GM12878 (cell line): ENCODE results near the gene NMRK1. TPM values are rescaled to one million over a fixed set of nuclear protein-coding genes. Genes with fewer than 3 reads are reported as not detected.

Source experiments
- ATAC-seq: fragments of 200-7000 bp; cut with Tn5 transposase; 3 replicates; pipeline ENCODE4 v1.9.1; 2020; ENCODE audit warnings: mild to moderate bottlenecking, moderate library complexity
- BruUV-seq: library from RNA; stranded (reverse); fragments of 400-500 nt; replicated peaks from 2 replicates; lab custom pipeline; 2021; lab: Mats Ljungman, UMichigan
- CTCF ChIA-PET: fragments of 300-600 bp; sonication (Branson Sonifier 250); formaldehyde crosslinking; extraction: SDS; loops from one replicate; lab custom pipeline; 2021; ENCODE audit warnings: inconsistent platforms; lab: Yijun Ruan, JAX
- POLR2A ChIA-PET: fragments of 350-600 bp; formaldehyde crosslinking; extraction: SDS; loops from one replicate; lab custom pipeline; 2021; ENCODE audit warnings: inconsistent platforms; lab: Charles Lee
- RAD21 ChIA-PET: fragments of 300-600 bp; sonication (Branson Sonifier 250); formaldehyde crosslinking; loops from one replicate; lab custom pipeline; 2023; ENCODE audit warnings: antibody characterized with exemption; ENCODE audit not compliant: unreplicated experiment; lab: Charles Lee
- SMC1A ChIA-PET: fragments of 300-600 bp; sonication (Branson Sonifier 250); formaldehyde crosslinking; loops from one replicate; lab custom pipeline; 2023; ENCODE audit not compliant: unreplicated experiment, uncharacterized antibody; lab: Charles Lee
- DNase-seq: peaks from one replicate; pipeline ENCODE4 v3.0.0-alpha.2; 2011; ENCODE audit warnings: low read depth, low spot score
- FAIRE-seq: peaks from 3 replicates; lab custom pipeline; 2011; peaks lifted over from hg19 to GRCh38; lab: Jason Lieb, UNC
- H2AFZ ChIP-seq: 2 replicates; pipeline ENCODE4 v1.6.0; 2011; ENCODE audit warnings: low read depth, low read length, control low read depth; ENCODE audit not compliant: control insufficient read depth
- H3K27ac ChIP-seq: 2 replicates; pipeline ENCODE4 v1.5.1; 2011; ENCODE audit warnings: control low read depth; ENCODE audit not compliant: control insufficient read depth, insufficient read depth
- H3K27me3 ChIP-seq, 2 experiments: replicated peaks in 1 of 2; 2 replicates each; pipeline versions ENCODE4 v1.6.0 to v1.6.1; 2011; ENCODE audit warnings: low read length in 1 of 2; ENCODE audit not compliant: control insufficient read depth in 2 of 2, insufficient read depth in 2 of 2
- H3K36me3 ChIP-seq, 2 experiments: 2 replicates each; pipeline ENCODE4 v1.5.1; 2011; ENCODE audit warnings: low read length in 1 of 2; ENCODE audit not compliant: control insufficient read depth in 2 of 2, insufficient read depth in 2 of 2
- H3K4me1 ChIP-seq: 2 replicates; pipeline ENCODE4 v1.6.1; 2011; ENCODE audit warnings: mild to moderate bottlenecking, low read length, moderate library complexity, mixed read lengths; ENCODE audit not compliant: control insufficient read depth, insufficient read depth
- H3K4me2 ChIP-seq: 2 replicates; pipeline ENCODE4 v1.6.0; 2011; ENCODE audit warnings: control low read depth; ENCODE audit not compliant: control insufficient read depth, insufficient read depth
- H3K4me3 ChIP-seq: fragments of 200-600 bp; sonication (generic); 2 replicates; pipeline ENCODE4 v1.5.1; 2016
- H3K79me2 ChIP-seq: 2 replicates; pipeline ENCODE4 v1.6.0; 2011; ENCODE audit warnings: low read length; ENCODE audit not compliant: control insufficient read depth, insufficient read depth
- H3K9ac ChIP-seq: 2 replicates; pipeline ENCODE4 v1.8.0; 2011; ENCODE audit warnings: low read length, control low read depth, mixed read lengths; ENCODE audit not compliant: control insufficient read depth, insufficient read depth
- H3K9me3 ChIP-seq: replicated peaks from 3 replicates; pipeline ENCODE4 v1.5.1; 2011; ENCODE audit warnings: mild to moderate bottlenecking, low read length; ENCODE audit not compliant: control insufficient read depth, insufficient read depth
- H4K20me1 ChIP-seq: 2 replicates; pipeline ENCODE4 v1.6.0; 2011; ENCODE audit not compliant: control insufficient read depth, insufficient read depth
- CBX3 ChIP-seq: fragments of 200-600 bp; sonication (generic); IDR thresholded peaks from 2 replicates; pipeline ENCODE4 v1.6.1; 2016; ENCODE audit warnings: low read depth, borderline replicate concordance
- CBX5 ChIP-seq: sonication (generic); IDR thresholded peaks from 2 replicates; pipeline ENCODE4 v1.6.1; 2016; ENCODE audit warnings: low read depth, moderate library complexity, mild to moderate bottlenecking, inconsistent platforms
- CEBPB ChIP-seq, 2 experiments: fragments of 150-350 bp in 1 of 2; IDR thresholded peaks; 2 replicates each; pipeline ENCODE4 v1.6.1; 2012 to 2014; ENCODE audit warnings: low read depth in 2 of 2, low read length in 2 of 2, borderline replicate concordance in 1 of 2, inconsistent platforms in 1 of 2
- EGR1 ChIP-seq, 2 experiments: IDR thresholded peaks; 1 replicate in 1 of 2; 2 replicates in 1 of 2; pipeline ENCODE4 v1.6.1; 2011 to 2012; ENCODE audit warnings: low read depth in 2 of 2, low read length in 2 of 2, borderline replicate concordance in 1 of 2, mild to moderate bottlenecking in 1 of 2, moderate library complexity in 1 of 2
- ETV6 ChIP-seq, 2 experiments: fragments of 450-650 bp in 1 of 2; IDR thresholded peaks in 1 of 2; conservative IDR thresholded peaks in 1 of 2; 2 replicates each; pipeline ENCODE4 v1.6.1; 2014; ENCODE audit warnings: antibody characterized with exemption in 1 of 2, borderline replicate concordance in 1 of 2, low read depth in 1 of 2, mild to moderate bottlenecking in 1 of 2, moderate library complexity in 1 of 2
- FOXK2 ChIP-seq: fragments of 450-650 bp; IDR thresholded peaks from 2 replicates; pipeline ENCODE4 v1.6.1; 2017; ENCODE audit warnings: mild to moderate bottlenecking, moderate library complexity
- MEF2A ChIP-seq: IDR thresholded peaks from 2 replicates; pipeline ENCODE4 v1.6.1; 2011; ENCODE audit warnings: low read depth, mild to moderate bottlenecking, low read length, moderate library complexity; ENCODE audit not compliant: insufficient read depth
- NBN ChIP-seq: fragments of 450-650 bp; IDR thresholded peaks from 2 replicates; pipeline ENCODE4 v1.6.1; 2016
- NFYB ChIP-seq: IDR thresholded peaks from 2 replicates; pipeline ENCODE4 v1.6.1; 2011; ENCODE audit warnings: low read depth, mild to moderate bottlenecking, low read length, improper control_type of control experiment, moderate library complexity; ENCODE audit not compliant: insufficient read depth
- NKRF ChIP-seq: fragments of 450-650 bp; conservative IDR thresholded peaks from 2 replicates; pipeline ENCODE4 v1.6.1; 2017; ENCODE audit warnings: mild to moderate bottlenecking, moderate library complexity
- NR2C1 ChIP-seq: fragments of 450-650 bp; IDR thresholded peaks from 2 replicates; pipeline ENCODE4 v1.6.1; 2017; ENCODE audit warnings: antibody characterized with exemption, mild to moderate bottlenecking, moderate library complexity
- PKNOX1 ChIP-seq: fragments of 450-650 bp; IDR thresholded peaks from 2 replicates; pipeline ENCODE4 v1.6.1; 2016; ENCODE audit warnings: mild to moderate bottlenecking
- PML ChIP-seq: IDR thresholded peaks from 2 replicates; pipeline ENCODE4 v1.6.1; 2012; ENCODE audit warnings: low read length, inconsistent platforms
- POLR2AphosphoS5 ChIP-seq: IDR thresholded peaks from 2 replicates; pipeline ENCODE4 v1.6.1; 2011; ENCODE audit warnings: mild to moderate bottlenecking, low read length, inconsistent platforms
- POU2F2 ChIP-seq: IDR thresholded peaks from 3 replicates; pipeline ENCODE4 v1.6.1; 2011; ENCODE audit warnings: low read depth, mild to moderate bottlenecking, low read length, borderline replicate concordance
- SREBF1 ChIP-seq: IDR thresholded peaks from 2 replicates; pipeline ENCODE4 v1.6.1; 2012; ENCODE audit warnings: mild to moderate bottlenecking, low read length
- YY1 ChIP-seq: IDR thresholded peaks from 2 replicates; pipeline ENCODE4 v1.6.1; 2011; ENCODE audit warnings: low read depth, mild to moderate bottlenecking, low read length
- ZNF217 ChIP-seq: fragments of 450-650 bp; IDR thresholded peaks from 2 replicates; pipeline ENCODE4 v1.6.1; 2017; ENCODE audit warnings: antibody characterized with exemption, mild to moderate bottlenecking
- ZNF384 ChIP-seq: IDR thresholded peaks from 2 replicates; pipeline ENCODE4 v1.6.1; 2012; ENCODE audit warnings: low read depth, mild to moderate bottlenecking, low read length, improper control_type of control experiment, borderline replicate concordance
- ZNF622 ChIP-seq: fragments of 450-650 bp; IDR thresholded peaks from 2 replicates; pipeline ENCODE4 v1.6.1; 2017; ENCODE audit warnings: mild to moderate bottlenecking, inconsistent platforms
- whole genome bisulfite sequencing: methylation state at CpG from one replicate; pipeline ENCODE4 v1.1.6; 2016; ENCODE audit warnings: low lambda C conversion rate; ENCODE audit not compliant: insufficient replicate concordance, insufficient coverage; ENCODE audit errors: missing lambda C conversion rate; 5-methylcytosine and 5-hydroxymethylcytosine counted together
- in situ Hi-C: fragments of 300-500 bp; cut with MboI; formaldehyde crosslinking; loops from 9 replicates; pipeline ENCODE4 v1.14.3; 2018; ENCODE audit warnings: mixed read lengths
- intact Hi-C: fragments of 100-400 bp; cut with micrococcal nuclease; formaldehyde crosslinking; loops from one replicate; pipeline ENCODE4 v1.14.2; 2022; ENCODE audit not compliant: unreplicated experiment
- polyA plus RNA-seq, 11 experiments: library from polyadenylated mRNA; depleted of rRNA in 4 of 11; unstranded in 6 of 11; stranded (reverse) in 5 of 11; fragments of >200 nt; fragmentation: Nextera tagmentation in 4 of 11; fragmentation: Illumina TruSeq in 1 of 11; extraction: Ambion mirVana in 4 of 11; extraction: Trizol in 1 of 11; gene quantifications; 1 replicate in 1 of 11; 2 replicates in 10 of 11; pipeline versions ENCODE4 v1.2.1 to v1.2.3, GENCODE V29; 2011 to 2016; ENCODE audit warnings: inconsistent platforms in 2 of 11, missing spikeins in 2 of 11, low read depth in 1 of 11
- total RNA-seq, 4 experiments: library from RNA; depleted of rRNA in 3 of 4; stranded (reverse); fragments of >200 nt in 3 of 4; fragmentation: Illumina TruSeq in 1 of 4; extraction: Trizol in 1 of 4; gene quantifications; 2 replicates each; pipeline versions ENCODE4 v1.2.1 to v1.2.3, GENCODE V29; 2013 to 2021

The NMRK1 gene
- total and polyA plus RNA-seq, 10 of the 15 experiments (the other 5 are each of a cell fraction or from before 2014, with no cell fraction given): 8.4 to 17.2 (median 12.1) TPM

GRCh38 chr9:75027187-75028107 lies 60.5 kb downstream of the NMRK1 start:
- Histone ChIP-seq H2AFZ (peak overlapping the region; percentile 92), H3K4me3 (peak overlapping the region; percentile 76), H3K27me3 (no peaks in the 10 kb centered on the region), H3K9me3 (no peaks in the 10 kb centered on the region), H3K79me2 (peaks cover 35% of the 10 kb centered on the region), H3K27ac (peak overlapping the region; percentile 81), H3K36me3 (no peaks in the 10 kb centered on the region), H4K20me1 (no peaks in the 10 kb centered on the region), H3K4me2 (peak overlapping the region; percentile 78), H3K9ac (peak overlapping the region; percentile 79), H3K4me1 (no peaks in the 10 kb centered on the region; the same call in 1 of the 2 replicates)
- under 1% methylated on average over 41 of the region's 59 CpGs for WGBS
- in situ Hi-C loops (no loop called here), intact Hi-C loops (loop anchor here (1.0 to 2.0 kb wide), 2 partner anchors 62 to 75 kb away; partner anchors contain the start of gene C9orf40)
- ChIA-PET CTCF (interaction anchor here (0.8 to 6.2 kb wide), 21 partner anchors 11 to 284 kb away, joined by 3 to 55 read pairs (median 4); partner anchors contain the start of genes C9orf40, NMRK1 and OSTF1), RAD21 (interaction anchor here (0.6 to 4.3 kb wide), 14 partner anchors 12 to 254 kb away, joined by 3 to 20 read pairs (median 4); partner anchors contain the start of genes C9orf40, NMRK1 and OSTF1), POLR2A (interaction anchor here (0.5 to 3.8 kb wide), 13 partner anchors 8 to 369 kb away, joined by 3 to 31 read pairs (median 4); partner anchors contain the start of genes C9orf40, NMRK1 and OSTF1), SMC1A (interaction anchor here (0.9 to 5.8 kb wide), 15 partner anchors 11 to 251 kb away, joined by 3 to 74 read pairs (median 4); partner anchors contain the start of genes NMRK1 and OSTF1)
- no TSS peak for BruUV-seq
- ATAC-seq (peak; percentile 74), FAIRE-seq (peak; percentile 27), DNase-seq (no peak)
- TF ChIP-seq PML (0 out of 2 replicates have a peak, but pooled peaks have one; percentile 28), PKNOX1 (no peak), CBX5 (0 out of 2 replicates have a peak, but pooled peaks have one; percentile 47), FOXK2 (no peak), ZNF217 (0 out of 2 replicates have a peak, but pooled peaks have one; percentile 85), ZNF622 (no peak), SREBF1 (no peak), NKRF (peak; percentile 92; the same call in 1 of the 2 replicates), POU2F2 (peak; percentile 29; the same call in 1 of the 3 replicates), NR2C1 (no peak), MEF2A (no peak), CBX3 (no peak), YY1 (no peak), NBN (0 out of 2 replicates have a peak, but pooled peaks have one; percentile 61), ETV6 (conservative IDR thresholded peaks at IDR 0.05 in 1 of 2, IDR thresholded peaks at IDR 0.05 in 1 of 2; ENCODE audit: borderline replicate concordance in 1 of 2, low read depth in 1 of 2) (0 out of 4 replicates have a peak, but pooled peaks of 1 of the 2 experiments have one; percentile 15), POLR2AphosphoS5 (peak; percentile 13; the same call in 1 of the 2 replicates), EGR1 (IDR thresholded peaks at IDR 0.05; ENCODE audit: borderline replicate concordance in 1 of 2, low read depth in 2 of 2, low read length in 2 of 2) (peak in 1 of 2 experiments; percentile 19; a peak in 1 of 3 replicates), CEBPB (IDR thresholded peaks at IDR 0.05; ENCODE audit: borderline replicate concordance in 1 of 2, low read depth in 2 of 2, low read length in 2 of 2) (no peak), NFYB (no peak), ZNF384 (no peak)
